ENCODE results near the gene SNX18.

DNA sequence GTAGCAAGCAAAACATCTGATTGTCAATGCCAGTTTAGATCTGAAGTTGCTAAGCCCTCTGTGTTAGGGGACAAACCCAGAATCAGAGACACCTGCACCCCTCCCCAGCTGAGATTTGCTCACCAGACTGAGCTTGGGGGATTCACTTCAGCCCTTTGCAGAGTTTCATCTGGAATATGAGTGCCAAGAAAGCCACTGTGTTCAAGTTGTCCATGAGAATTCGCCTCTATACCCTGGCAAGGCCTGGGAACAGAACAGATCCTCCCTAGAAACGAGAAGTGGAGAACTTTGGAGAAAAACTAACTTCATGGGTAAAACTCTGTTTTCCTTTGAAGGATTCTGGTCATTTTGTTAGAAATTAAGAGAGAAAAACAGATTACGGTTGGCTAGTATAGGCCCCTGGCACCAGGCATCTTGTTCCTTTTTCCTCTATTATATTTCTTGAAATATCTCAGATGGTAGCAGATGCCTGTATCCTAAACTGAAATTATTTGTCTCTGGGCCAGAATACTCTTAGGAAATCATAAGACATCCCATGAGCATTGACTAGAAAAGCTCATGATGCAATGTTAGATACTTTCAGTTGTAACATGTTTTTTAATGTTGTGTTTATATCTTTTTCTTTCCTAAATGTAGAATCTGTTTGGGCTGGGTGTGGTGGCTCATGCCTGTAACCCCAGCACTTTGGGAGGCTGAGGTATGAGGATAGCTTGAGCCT, 64.4 kb downstream of the SNX18 start:
- TF ChIP-seq EZH2 (IDR thresholded peaks at IDR 0.05; ENCODE audit: borderline replicate concordance, insufficient read depth, low read depth, low read length, poor library complexity, severe bottlenecking): no peak
- TF ChIP-seq, protein P1, sequence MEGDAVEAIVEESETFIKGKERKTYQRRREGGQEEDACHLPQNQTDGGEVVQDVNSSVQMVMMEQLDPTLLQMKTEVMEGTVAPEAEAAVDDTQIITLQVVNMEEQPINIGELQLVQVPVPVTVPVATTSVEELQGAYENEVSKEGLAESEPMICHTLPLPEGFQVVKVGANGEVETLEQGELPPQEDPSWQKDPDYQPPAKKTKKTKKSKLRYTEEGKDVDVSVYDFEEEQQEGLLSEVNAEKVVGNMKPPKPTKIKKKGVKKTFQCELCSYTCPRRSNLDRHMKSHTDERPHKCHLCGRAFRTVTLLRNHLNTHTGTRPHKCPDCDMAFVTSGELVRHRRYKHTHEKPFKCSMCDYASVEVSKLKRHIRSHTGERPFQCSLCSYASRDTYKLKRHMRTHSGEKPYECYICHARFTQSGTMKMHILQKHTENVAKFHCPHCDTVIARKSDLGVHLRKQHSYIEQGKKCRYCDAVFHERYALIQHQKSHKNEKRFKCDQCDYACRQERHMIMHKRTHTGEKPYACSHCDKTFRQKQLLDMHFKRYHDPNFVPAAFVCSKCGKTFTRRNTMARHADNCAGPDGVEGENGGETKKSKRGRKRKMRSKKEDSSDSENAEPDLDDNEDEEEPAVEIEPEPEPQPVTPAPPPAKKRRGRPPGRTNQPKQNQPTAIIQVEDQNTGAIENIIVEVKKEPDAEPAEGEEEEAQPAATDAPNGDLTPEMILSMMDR (IDR thresholded peaks at IDR 0.05): no peak
